HG03039 (cell line): ENCODE measurements around the gene TBXAS1.
"Not testable (repeated sequence)": the region's sequence is repeated elsewhere in the genome, so short reads cannot be mapped to it uniquely, and the experiment has no call there.

ENCODE experiments used
- ATAC-seq: cut with Tn5 transposase; IDR thresholded peaks from one replicate; pipeline ENCODE4 v1.9.1; 2021; ENCODE audit warnings: mild to moderate bottlenecking, moderate library complexity; ENCODE audit not compliant: unreplicated experiment

Gene TBXAS1

GRCh38 chr7:139913021-139913844 lies 84.2 kb downstream of the TBXAS1 start:
- ATAC-seq: no peak

GRCh38 chr7:139913845-139914135 lies 84.7 kb downstream of the TBXAS1 start:
- ATAC-seq: no peak

GRCh38 chr7:139914306-139915267 lies 85.5 kb downstream of the TBXAS1 start:
- ATAC-seq: no peak

GRCh38 chr7:139915268-139915863 lies 86.3 kb downstream of the TBXAS1 start:
- ATAC-seq: no peak

- peak; percentile 80 for ATAC-seq
Measured at GRCh38 chr7:139915864-139916716, 87.0 kb downstream of the TBXAS1 start.

- peak; percentile 61 for ATAC-seq
Measured at GRCh38 chr7:139916717-139917395, 87.8 kb downstream of the TBXAS1 start.

- ATAC-seq: no peak
Measured at GRCh38 chr7:139917851-139918250, 88.8 kb downstream of the TBXAS1 start.

- ATAC-seq: no peak
Measured at GRCh38 chr7:139918480-139918879, 89.4 kb downstream of the TBXAS1 start.

- ATAC-seq: no peak
Measured at GRCh38 chr7:139923090-139923489, 94.0 kb downstream of the TBXAS1 start.

GRCh38 chr7:139924461-139924860 lies 95.4 kb downstream of the TBXAS1 start:
- ATAC-seq: no peak

- not testable (repeated sequence) for ATAC-seq
Measured at GRCh38 chr7:139929221-139929620, 100.2 kb downstream of the TBXAS1 start.

- no peak for ATAC-seq
Measured at GRCh38 chr7:139930286-139930965, 101.4 kb downstream of the TBXAS1 start.

GRCh38 chr7:139931190-139931934 lies 102.3 kb downstream of the TBXAS1 start:
- no peak for ATAC-seq

GRCh38 chr7:139932531-139932930 lies 103.5 kb downstream of the TBXAS1 start:
- no peak for ATAC-seq

- no peak for ATAC-seq
Measured at GRCh38 chr7:139936760-139937310, 107.8 kb downstream of the TBXAS1 start.

GRCh38 chr7:139937715-139938114 lies 108.7 kb downstream of the TBXAS1 start:
- no peak for ATAC-seq

GRCh38 chr7:139940866-139941265 lies 111.8 kb downstream of the TBXAS1 start:
- no peak for ATAC-seq

GRCh38 chr7:139941421-139941820 lies 112.4 kb downstream of the TBXAS1 start:
- no peak for ATAC-seq
